ENCODE measurements around the gene TIMM23.
"Not testable (repeated sequence)": the region's sequence is repeated elsewhere in the genome, so short reads cannot be mapped to it uniquely, and the experiment has no call there.

TIMM23 gene

DNA sequence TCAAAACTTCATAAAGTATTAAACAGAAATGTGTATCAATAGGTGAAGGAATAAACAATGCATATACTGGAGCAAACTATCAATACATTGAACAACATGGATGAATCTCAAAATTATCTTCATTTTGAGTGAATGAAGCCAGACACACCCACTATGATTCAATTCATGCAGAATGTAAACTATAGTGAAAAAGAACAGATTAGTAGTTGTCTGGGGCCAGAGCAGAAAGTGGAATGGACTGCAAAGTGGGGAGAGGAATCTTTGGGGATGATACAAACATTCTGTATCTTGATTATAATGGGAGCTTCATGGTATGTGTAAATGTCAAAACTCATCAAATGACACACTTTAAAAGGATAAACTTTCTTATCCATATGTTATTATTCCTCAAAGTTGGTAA is 23.5 kb upstream of the TIMM23 start:
- H3K27me3 ChIP-seq (ENCODE audit: low read length); H3K4me3 ChIP-seq (ENCODE audit: insufficient read depth, low read length, poor library complexity, severe bottlenecking); H3K9me3 ChIP-seq (ENCODE audit: insufficient read depth, low read length); H3K79me2 ChIP-seq (ENCODE audit: insufficient read depth, low read length); H4K20me1 ChIP-seq (ENCODE audit: low read depth, low read length); H3K36me3 ChIP-seq (ENCODE audit: low read length); H3K9ac ChIP-seq (ENCODE audit: low read length); H3K9me2 ChIP-seq (replicated peaks; ENCODE audit: insufficient read depth, low read length); H3K27ac ChIP-seq (ENCODE audit: low read depth, low read length); H3F3A ChIP-seq (ENCODE audit: insufficient read depth); H2AFZ ChIP-seq (ENCODE audit: low read depth, low read length, severe bottlenecking); H3K4me2 ChIP-seq (ENCODE audit: low read depth, low read length, poor library complexity, severe bottlenecking): not testable (repeated sequence)

DNA sequence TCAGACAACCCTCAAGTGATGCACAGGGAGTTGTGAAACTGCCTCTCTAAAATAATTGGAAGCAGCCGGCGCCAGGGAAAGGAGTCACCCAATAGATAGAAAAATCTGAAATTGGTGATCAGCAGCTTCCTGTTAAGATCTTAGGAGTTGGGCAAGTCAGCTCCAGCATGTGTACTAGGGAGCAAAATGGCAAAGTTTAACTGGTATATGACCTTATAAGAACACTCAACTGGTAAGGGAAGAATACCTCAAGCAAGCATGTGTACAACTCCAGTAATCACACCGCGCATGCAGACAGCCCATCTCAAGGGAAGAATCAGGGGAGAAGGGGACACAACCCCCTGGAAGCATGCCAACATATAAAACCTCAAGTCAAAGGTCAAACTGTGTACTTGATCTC is 17.9 kb upstream of the TIMM23 start:
- not testable (repeated sequence) for H3K4me2 ChIP-seq (ENCODE audit: low read depth, low read length, poor library complexity, severe bottlenecking); H3K27ac ChIP-seq (ENCODE audit: low read depth, low read length); H3K36me3 ChIP-seq (ENCODE audit: low read length); H4K20me1 ChIP-seq (ENCODE audit: low read depth, low read length); H3K79me2 ChIP-seq (ENCODE audit: insufficient read depth, low read length); H3F3A ChIP-seq (ENCODE audit: insufficient read depth); H3K9ac ChIP-seq (ENCODE audit: low read length); H3K9me2 ChIP-seq (replicated peaks; ENCODE audit: insufficient read depth, low read length); H3K4me3 ChIP-seq (ENCODE audit: insufficient read depth, low read length, poor library complexity, severe bottlenecking); H3K27me3 ChIP-seq (ENCODE audit: low read length); H2AFZ ChIP-seq (ENCODE audit: low read depth, low read length, severe bottlenecking); H3K9me3 ChIP-seq (ENCODE audit: insufficient read depth, low read length)

GRCh38 chr10:45956634-45957033 is 15.7 kb upstream of the TIMM23 start:
- not testable (repeated sequence) for H3K9me3 ChIP-seq (ENCODE audit: insufficient read depth, low read length); H3K79me2 ChIP-seq (ENCODE audit: insufficient read depth, low read length); H3F3A ChIP-seq (ENCODE audit: insufficient read depth); H3K27ac ChIP-seq (ENCODE audit: low read depth, low read length); H3K36me3 ChIP-seq (ENCODE audit: low read length); H4K20me1 ChIP-seq (ENCODE audit: low read depth, low read length); H3K9ac ChIP-seq (ENCODE audit: low read length); H3K4me2 ChIP-seq (ENCODE audit: low read depth, low read length, poor library complexity, severe bottlenecking); H3K9me2 ChIP-seq (replicated peaks; ENCODE audit: insufficient read depth, low read length); H3K27me3 ChIP-seq (ENCODE audit: low read length); H3K4me3 ChIP-seq (ENCODE audit: insufficient read depth, low read length, poor library complexity, severe bottlenecking); H2AFZ ChIP-seq (ENCODE audit: low read depth, low read length, severe bottlenecking)

DNA sequence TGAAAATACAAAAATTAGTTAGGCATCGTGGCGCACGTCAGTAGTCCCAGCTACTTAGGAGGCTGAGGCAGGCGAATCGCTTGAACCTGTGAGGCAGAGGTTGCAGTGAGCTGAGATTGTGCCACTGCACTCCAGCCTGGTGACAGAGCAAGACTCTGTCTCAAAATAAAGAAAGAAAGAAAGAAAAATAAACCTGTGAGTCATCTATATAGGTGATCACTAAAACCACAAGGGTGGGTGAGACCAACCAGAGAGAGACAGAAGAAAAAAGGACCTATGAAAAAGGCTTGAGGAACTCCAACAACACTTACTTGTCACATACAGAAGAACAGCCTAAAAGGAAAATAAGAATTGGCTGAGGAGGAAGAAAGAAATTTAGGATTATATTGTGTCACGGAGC is 14.4 kb upstream of the TIMM23 start:
- not testable (repeated sequence) for H3K27ac ChIP-seq (ENCODE audit: low read depth, low read length); H3K36me3 ChIP-seq (ENCODE audit: low read length); H2AFZ ChIP-seq (ENCODE audit: low read depth, low read length, severe bottlenecking); H3K4me2 ChIP-seq (ENCODE audit: low read depth, low read length, poor library complexity, severe bottlenecking); H3K9me2 ChIP-seq (replicated peaks; ENCODE audit: insufficient read depth, low read length); H3K9ac ChIP-seq (ENCODE audit: low read length); H3K79me2 ChIP-seq (ENCODE audit: insufficient read depth, low read length); H3F3A ChIP-seq (ENCODE audit: insufficient read depth); H3K4me3 ChIP-seq (ENCODE audit: insufficient read depth, low read length, poor library complexity, severe bottlenecking); H3K9me3 ChIP-seq (ENCODE audit: insufficient read depth, low read length); H4K20me1 ChIP-seq (ENCODE audit: low read depth, low read length); H3K27me3 ChIP-seq (ENCODE audit: low read length)

DNA sequence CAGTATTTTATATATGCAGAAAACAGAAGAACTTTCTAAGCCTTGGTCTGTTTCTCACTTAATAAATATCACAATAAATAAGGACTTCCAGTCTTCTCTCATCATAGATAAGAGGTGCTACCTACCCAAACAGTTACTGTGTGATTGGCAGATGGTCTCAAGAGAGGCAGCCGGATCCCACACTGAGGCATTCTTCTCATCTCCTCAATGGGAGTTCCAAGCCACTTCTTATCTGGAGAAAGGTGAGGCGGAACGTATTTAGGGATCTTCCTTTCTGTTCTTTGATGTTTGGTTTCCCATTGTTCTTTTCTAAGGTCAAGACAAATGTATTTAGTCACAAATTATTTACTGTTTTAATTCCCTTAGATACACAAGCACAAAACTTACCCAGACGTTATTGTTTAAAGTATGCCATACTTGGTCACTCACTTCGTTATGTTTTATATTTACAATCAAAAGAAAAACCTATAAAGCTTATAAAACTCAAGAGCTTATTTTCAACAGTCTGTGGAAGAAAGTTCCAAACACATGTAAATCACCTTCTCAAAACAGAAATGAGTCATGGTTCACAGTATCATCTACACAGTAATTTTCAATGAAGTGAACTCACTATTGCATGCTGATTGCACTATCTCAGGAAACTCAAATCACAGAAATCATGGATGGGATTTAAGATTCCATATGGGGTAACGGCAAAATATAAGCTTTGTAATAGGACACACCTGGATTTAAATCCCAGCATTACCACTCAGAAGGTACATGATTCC is 9.4 kb upstream of the TIMM23 start:
- H4K20me1 ChIP-seq (ENCODE audit: low read depth, low read length); H3K4me3 ChIP-seq (ENCODE audit: insufficient read depth, low read length, poor library complexity, severe bottlenecking); H3K9ac ChIP-seq (ENCODE audit: low read length): not testable (repeated sequence)

GRCh38 chr10:45971019-45971418 is 1.3 kb upstream of the TIMM23 start:
- not testable (repeated sequence) for H3K27ac ChIP-seq (ENCODE audit: low read depth, low read length)

More for the DNA sequence above, 9.4 kb upstream of the TIMM23 start:
- not testable (repeated sequence) for H3K27ac ChIP-seq (ENCODE audit: low read depth, low read length); H3K36me3 ChIP-seq (ENCODE audit: low read length); H3F3A ChIP-seq (ENCODE audit: insufficient read depth); H2AFZ ChIP-seq (ENCODE audit: low read depth, low read length, severe bottlenecking); H3K9me3 ChIP-seq (ENCODE audit: insufficient read depth, low read length); H3K4me2 ChIP-seq (ENCODE audit: low read depth, low read length, poor library complexity, severe bottlenecking); H3K27me3 ChIP-seq (ENCODE audit: low read length); H3K9me2 ChIP-seq (replicated peaks; ENCODE audit: insufficient read depth, low read length)
- peaks cover 16% of the 10 kb centered on the region; the same call in 1 of the 2 replicates for H3K79me2 ChIP-seq (ENCODE audit: insufficient read depth, low read length)

GRCh38 chr10:45971742-45972105 is 565 bp upstream of the TIMM23 start:
- H3K9me2 ChIP-seq (replicated peaks; ENCODE audit: insufficient read depth, low read length); H3K27me3 ChIP-seq (ENCODE audit: low read length); H2AFZ ChIP-seq (ENCODE audit: low read depth, low read length, severe bottlenecking); H3F3A ChIP-seq (ENCODE audit: insufficient read depth); H3K36me3 ChIP-seq (ENCODE audit: low read length); H3K27ac ChIP-seq (ENCODE audit: low read depth, low read length); H4K20me1 ChIP-seq (ENCODE audit: low read depth, low read length); H3K9me3 ChIP-seq (ENCODE audit: insufficient read depth, low read length): not testable (repeated sequence)
- peaks cover 68% of the 10 kb centered on the region for H3K79me2 ChIP-seq (ENCODE audit: insufficient read depth, low read length)
- peak overlapping the region; percentile 93 for H3K4me3 ChIP-seq (ENCODE audit: insufficient read depth, low read length, poor library complexity, severe bottlenecking)
- H3K4me2 ChIP-seq (ENCODE audit: low read depth, low read length, poor library complexity, severe bottlenecking), result peak overlapping the region; percentile 62
- peak overlapping the region; percentile 81 for H3K9ac ChIP-seq (ENCODE audit: low read length)

More at GRCh38 chr10:45971019-45971418, 1.3 kb upstream of the TIMM23 start:
- H3K4me3 ChIP-seq (ENCODE audit: insufficient read depth, low read length, poor library complexity, severe bottlenecking), result peak overlapping the region; percentile 93
- peak overlapping the region; percentile 81 for H3K9ac ChIP-seq (ENCODE audit: low read length)
- peaks cover 75% of the 10 kb centered on the region for H3K79me2 ChIP-seq (ENCODE audit: insufficient read depth, low read length)
- peak overlapping the region; percentile 62 for H3K4me2 ChIP-seq (ENCODE audit: low read depth, low read length, poor library complexity, severe bottlenecking)
- not testable (repeated sequence) for H3K9me3 ChIP-seq (ENCODE audit: insufficient read depth, low read length); H3F3A ChIP-seq (ENCODE audit: insufficient read depth); H3K36me3 ChIP-seq (ENCODE audit: low read length); H4K20me1 ChIP-seq (ENCODE audit: low read depth, low read length); H3K27me3 ChIP-seq (ENCODE audit: low read length); H3K9me2 ChIP-seq (replicated peaks; ENCODE audit: insufficient read depth, low read length); H2AFZ ChIP-seq (ENCODE audit: low read depth, low read length, severe bottlenecking)

DNA sequence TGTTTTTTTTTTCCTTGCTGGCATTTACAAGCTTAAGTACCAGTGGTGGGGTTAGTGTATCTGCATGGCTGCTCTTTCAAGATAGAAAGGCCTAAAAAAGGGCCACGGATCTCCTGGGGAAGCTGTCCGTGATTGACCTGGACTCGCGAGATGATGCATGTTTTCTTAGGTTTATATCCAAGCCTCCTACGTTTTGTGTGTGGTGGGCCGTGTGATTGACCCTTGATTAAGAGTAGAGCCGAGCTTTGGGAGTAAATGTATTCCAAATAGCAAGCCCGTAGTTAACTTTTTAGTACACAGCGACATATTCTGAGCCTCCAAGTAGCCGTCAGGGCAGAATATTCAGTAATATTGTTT is 502 bp downstream of the TIMM23 start:
- not testable (repeated sequence) for H3F3A ChIP-seq (ENCODE audit: insufficient read depth); H3K9me3 ChIP-seq (ENCODE audit: insufficient read depth, low read length); H3K27me3 ChIP-seq (ENCODE audit: low read length); H3K9me2 ChIP-seq (replicated peaks; ENCODE audit: insufficient read depth, low read length); H3K36me3 ChIP-seq (ENCODE audit: low read length); H4K20me1 ChIP-seq (ENCODE audit: low read depth, low read length)
- Histone ChIP-seq H3K4me3 (ENCODE audit: insufficient read depth, low read length, poor library complexity, severe bottlenecking) (peak overlapping the region; percentile 93), H3K27ac (ENCODE audit: low read depth, low read length) (0 out of 2 replicates have a peak overlapping the region, but pooled peaks have one; percentile 32), H3K9ac (ENCODE audit: low read length) (peak overlapping the region; percentile 81), H3K79me2 (ENCODE audit: insufficient read depth, low read length) (peaks cover 63% of the 10 kb centered on the region), H2AFZ (ENCODE audit: low read depth, low read length, severe bottlenecking) (peak overlapping the region; percentile 71), H3K4me2 (ENCODE audit: low read depth, low read length, poor library complexity, severe bottlenecking) (peak overlapping the region; percentile 87)
